Inflammatory macrophage treated with lipopolysaccharide for 4 hours (primary cell): Measurements from ENCODE around the gene MBOAT2.

Experiments
- DNase-seq: peaks from one replicate; pipeline ENCODE4 v3.0.0-alpha.2; 2020

Gene MBOAT2

DNA sequence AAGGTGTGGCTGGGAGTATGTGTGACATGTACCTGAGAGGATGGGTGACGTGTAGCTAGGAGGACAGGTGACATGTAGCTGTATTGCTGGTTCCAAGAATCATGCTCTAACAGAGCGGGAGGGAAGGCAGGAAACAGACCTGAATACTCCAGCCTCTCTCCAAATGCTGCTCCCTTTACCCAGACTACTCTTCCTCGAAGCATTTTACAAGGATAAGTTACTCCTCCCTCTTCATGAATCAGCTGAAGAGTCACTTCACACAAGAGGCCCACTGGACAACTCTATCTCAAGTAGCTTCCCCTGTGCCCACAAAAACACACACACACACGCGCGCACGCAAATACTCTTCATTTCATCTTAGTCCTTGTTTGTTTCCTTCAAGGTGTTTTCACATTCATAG, 113.5 kb downstream of the MBOAT2 start:
- DNase-seq = no peak

DNA sequence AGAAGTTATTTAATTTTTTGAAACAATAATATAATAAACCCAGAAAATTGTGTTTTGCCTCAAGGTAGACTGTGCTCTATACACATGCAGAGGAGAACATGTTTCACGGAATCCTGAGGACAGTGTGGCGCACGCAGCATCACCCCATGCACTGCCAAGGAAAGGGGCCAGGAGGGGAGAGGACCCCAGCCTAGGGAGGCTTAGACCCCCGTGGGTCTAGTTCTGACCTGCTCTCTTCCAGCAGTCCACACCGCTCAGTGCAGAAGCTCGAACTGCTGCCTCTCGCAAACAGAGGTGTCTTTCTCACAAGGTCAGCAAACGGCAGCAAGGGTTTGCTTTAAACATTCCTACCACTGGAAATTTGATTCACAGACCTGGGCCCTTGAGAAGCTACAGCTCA, 114.5 kb downstream of the MBOAT2 start:
- DNase-seq = no peak

DNA sequence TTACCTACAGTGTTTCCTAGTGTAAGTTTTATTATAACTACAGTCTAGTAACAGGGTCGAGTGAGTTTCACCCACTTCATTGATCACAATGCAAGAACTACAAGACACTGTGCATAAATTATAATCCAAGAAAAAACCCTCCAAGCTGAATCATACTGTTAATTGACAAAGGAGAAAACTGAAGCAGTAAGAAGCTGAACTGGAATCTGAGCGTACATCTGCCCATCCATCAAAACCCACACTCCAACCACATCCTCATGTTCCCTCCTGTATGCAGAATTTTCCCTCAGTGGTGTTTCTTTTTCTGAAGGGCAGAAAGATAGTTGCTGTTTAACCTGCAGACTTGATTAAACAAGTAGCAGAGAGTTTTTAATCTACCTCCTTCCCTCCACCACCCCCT, 116.6 kb downstream of the MBOAT2 start:
- no peak for DNase-seq

DNA sequence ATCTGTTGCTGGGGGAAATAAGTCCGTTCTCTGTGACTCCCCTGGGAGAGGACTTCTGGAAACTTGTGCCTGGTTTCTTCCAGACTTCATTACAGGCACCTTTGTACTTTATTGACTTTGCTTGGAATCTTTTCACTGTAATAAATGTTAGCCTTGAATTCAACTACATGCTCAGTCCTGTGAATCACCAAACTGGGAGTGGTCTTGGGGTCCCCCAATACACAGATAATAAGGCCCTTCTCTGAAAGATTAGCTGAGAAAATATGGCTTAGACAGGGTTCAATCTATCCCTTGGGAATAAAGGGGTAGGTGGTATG, 117.3 kb downstream of the MBOAT2 start:
- no peak for DNase-seq

DNA sequence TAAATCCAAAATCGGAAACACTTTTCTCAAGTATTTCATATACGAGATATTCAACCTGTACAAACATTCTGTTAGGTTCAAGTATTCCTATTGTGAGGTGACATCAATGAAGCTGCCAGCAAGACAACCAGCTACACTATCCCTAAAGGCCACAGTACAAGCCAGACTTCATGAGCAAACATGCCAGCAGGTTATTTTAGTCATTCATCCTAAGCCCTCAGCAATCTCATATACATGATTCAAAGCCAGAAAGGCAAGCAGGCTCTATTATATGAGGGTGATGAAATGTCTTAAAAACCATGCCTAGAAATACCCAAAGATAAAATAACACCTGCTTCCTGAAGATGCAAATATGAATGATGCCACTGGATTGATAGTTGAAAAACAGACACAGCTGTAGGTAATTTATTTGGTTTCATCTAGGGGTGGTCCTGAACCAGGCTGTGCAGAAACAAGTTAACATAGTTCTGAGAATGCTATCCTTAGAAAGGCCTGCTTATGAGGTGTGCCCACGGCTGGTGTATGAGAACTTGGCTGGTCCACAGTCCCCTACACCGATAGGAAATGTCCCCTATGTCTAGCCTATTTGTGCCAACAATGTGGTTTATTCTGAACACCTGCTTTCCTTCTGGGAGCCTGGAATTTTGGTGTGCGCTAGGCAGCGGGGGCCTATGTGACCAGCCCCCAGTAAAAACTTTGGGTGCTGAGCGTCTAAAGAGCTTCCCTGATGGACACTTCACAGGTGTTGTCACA, 117.9 kb downstream of the MBOAT2 start:
- DNase-seq = no peak

DNA sequence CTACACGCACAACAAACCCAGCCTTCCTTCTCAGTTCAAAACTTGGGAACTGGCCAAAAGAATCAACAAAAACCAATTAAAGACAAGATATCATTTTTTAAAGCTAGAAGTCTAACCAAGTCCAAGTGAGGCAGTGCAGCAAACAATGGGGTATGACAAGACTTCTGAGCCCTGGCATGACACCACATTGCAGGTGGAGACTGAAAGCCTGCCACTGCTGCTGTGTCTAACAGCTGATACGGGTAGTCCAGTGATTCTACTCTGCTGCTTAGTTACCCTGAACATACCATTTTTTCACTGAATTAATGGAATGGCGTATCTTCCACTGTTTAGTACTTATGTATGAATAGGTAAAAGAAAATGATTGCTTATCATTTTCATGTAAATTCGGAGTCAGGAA, 118.7 kb downstream of the MBOAT2 start:
- DNase-seq = no peak

DNA sequence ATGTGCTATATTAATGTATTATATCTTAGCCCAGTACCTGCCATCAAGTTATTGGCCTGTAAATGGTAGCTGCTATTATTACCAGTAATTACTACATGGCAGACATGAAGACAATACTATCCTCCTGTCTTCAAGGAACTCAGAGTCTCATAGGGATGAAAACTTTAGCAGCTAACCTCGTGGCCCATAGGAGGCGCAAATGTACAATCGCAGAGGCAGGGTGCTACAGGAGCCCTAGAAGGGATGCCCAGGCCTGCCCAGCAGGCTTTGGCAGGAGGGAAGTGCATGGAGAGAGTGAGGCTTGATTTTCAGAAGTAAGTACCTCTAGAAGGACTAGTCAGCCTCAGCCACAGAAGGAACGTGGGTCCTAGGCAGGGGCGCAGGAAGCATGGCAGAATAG, 121.4 kb downstream of the MBOAT2 start:
- DNase-seq = peak; percentile 36

DNA sequence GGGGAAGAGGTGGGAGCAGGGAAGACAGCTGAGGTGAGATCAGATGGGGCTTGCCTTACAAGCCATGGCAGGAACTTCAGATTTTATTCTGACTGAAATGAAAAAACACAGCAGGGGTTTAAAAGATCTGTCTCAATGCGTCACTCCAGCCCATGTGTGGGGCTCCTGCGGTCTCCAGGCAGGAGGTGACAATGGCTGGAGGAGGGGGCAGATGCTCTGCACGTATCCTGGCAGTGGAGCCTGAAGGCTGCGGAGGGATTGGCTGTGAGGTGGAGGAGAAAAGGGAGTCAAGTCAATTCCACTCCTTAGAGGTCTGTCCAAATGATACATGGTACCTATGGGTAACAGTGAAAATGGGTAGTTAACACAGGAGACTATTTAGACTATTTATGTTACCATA, 125.6 kb downstream of the MBOAT2 start:
- DNase-seq = no peak

DNA sequence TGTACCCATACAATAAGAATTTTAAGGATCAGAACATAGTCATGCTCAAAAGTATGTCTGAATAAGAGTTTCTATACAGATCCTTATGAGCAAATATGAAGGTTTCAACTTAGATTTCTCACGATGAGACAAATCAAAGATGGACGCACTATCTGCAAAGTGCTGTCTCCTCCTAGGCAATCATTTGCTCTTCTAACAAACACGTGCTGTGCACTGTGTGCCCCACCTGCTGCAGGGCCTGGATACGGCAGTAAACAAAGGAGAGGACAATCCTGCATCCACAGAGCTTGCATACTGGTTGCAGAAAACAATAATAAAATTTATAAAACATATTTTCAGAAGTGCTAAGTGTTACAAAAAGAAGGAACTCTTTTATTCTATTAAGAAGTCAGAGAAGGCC, 126.2 kb downstream of the MBOAT2 start:
- DNase-seq = no peak

DNA sequence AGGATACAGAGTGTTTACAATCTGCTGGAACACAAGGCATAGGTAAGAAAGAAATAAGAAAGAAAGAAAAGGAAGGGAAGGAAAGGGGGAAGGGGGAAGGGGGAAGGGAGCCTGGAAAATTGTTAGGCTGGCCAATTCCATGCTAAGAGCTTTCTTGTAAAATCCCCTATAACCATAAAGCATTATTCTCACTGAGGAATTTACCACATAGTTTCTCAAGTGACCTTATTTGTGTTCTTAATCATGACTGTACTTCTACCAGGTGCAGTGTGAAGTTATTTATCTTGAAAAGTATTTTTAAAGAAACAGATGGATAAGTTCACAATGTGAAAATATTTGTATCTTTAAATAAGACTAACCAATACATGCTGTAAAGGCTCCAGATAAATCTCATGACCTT, 126.9 kb downstream of the MBOAT2 start:
- DNase-seq = no peak

DNA sequence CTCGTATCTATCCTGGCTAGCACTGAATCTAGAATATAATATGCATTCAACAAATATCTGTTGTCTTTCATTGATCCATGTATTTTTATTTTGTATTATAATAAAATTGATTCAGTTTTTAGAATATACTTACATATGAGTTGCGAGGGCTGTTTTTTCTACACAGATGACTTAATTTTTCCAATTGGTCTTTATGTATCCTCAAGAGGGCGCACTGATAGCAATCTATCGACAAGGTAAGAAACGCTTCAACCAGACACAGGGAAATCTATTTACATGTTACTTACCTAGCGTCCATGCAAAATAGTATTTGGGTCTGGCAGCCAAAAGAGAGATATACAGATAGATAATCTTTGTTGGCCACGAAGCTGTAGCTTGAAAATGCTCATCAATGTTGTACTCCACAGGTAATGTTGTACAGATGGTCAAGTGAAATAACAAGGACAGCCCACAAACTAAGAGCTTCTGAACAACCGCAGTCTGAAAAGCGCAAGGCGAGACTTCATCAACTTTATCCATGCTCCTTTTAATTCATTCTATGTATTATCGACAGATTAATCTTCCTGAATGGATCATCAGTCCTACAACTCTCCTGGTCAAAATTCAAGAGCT, 130.6 kb downstream of the MBOAT2 start:
- peak; percentile 62 for DNase-seq

DNA sequence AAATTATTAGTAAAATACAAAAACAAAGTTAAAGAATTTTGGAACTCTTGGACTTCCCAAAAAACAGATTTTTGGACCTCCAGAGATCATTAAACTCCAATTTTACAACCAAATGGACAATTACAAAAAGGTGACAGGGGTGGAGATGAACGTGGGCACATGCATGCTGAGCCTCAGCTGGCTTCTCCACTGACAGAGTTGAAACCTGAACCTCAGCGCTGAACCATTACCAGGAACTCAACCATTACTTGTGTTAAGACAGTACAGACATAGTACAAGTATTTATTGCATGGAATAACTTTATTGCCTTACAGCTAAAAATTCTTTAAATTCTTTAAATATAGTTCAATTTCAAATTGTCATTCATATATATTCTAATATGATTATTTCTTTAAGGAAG, 133.0 kb downstream of the MBOAT2 start:
- no peak for DNase-seq

DNA sequence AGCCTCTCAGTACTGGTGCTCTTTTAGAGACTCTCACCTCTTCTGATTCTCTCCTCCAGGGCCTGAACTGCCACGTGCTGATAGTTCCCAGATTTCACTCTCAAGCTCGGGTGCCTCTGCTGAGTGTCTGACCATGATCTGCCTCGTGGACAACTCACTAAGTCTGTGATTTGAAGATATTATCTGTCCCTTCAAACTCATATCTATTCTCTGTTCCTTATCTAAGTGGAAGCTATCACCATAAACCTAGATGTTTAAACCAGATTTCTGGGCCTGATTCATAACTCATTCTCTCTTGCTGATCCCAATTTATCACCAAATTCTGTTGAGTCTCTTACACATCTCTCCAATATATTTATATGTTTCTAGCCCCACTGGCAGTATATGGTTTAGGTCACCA, 136.1 kb downstream of the MBOAT2 start:
- DNase-seq = no peak

DNA sequence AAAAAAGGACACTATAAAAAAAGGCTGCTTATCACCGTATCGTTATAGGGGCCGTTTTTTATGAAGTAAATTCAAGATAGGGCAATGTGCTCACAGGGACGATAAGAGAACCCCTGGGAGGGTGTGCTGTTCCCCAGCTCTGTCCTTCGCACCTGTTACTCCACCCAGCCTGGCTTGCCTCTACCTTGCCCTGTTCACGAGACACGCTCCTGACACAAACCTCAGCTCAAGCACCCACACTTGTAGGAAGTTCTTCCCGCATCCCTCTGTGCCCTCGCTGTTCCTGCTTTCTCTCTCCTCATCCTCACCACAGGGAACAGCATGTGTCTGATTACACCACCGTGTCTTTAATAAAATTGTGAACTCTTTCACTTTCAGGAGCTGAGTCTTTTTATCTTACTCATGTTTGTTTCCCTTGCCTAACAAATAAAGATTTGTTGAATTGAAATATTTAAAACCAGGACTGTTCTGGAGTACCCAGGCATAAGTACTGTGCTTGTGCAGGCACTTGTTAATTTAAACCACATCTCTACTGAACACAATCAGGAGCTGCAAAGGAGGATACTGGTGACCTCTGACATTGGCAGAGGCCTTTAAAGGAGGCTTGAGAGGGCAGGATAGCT, 140.0 kb downstream of the MBOAT2 start:
- no peak for DNase-seq

DNA sequence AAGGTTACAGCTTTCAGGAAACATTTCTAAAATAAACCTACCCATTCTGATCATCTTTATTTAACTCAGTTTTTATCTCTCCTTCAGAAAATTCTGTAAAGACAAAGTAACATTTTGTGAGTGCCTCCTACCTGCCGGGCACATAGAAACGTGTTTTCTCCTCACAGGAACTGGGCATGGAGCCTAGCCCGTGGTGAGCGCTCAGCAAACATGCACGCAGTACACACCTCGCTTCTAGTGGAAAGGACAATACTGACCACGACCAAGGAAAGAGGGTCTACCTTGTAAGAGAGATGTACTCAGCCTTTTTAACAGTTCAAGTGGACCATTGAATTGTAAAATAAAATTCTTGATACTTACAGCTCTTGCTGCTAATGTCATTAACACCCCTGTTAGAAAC, 141.3 kb downstream of the MBOAT2 start:
- no peak for DNase-seq

DNA sequence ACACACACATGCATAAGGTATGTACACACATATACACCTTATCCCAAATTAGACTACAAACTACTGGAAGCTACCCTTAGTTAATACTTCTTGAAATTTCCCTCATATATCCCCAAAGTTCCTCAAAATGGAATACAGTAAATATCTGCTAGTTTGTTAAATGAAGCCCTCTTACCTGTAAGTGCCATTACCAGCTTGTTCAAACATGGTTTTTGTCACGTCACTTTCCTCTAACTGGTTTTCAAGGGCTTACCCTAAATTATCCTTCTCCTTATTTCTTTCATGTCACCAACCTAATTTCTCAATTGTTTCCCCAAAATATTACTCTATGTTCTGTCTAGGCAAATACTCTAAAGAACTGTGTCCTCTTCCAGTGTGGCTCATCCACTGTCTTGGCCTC, 141.7 kb downstream of the MBOAT2 start:
- no peak for DNase-seq

DNA sequence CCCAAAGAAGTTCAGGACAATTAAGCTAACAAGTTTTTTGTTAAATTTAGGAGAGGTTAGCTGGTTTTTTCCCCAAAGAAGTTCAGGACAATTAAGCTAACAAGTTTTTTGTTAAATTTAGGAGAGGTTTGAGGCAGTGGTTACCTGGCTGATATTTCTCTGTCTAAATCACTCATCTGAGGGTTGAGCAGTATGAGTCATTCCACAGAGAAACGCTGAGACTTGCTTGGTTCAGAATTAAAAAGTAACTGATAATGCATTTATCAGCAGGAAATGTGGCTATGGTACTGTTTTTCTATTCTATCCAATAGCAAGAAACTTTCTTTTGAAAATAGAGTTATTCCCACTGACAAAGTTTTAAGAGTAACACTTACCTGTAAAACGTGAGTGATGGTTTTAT, 143.2 kb downstream of the MBOAT2 start:
- DNase-seq = no peak

DNA sequence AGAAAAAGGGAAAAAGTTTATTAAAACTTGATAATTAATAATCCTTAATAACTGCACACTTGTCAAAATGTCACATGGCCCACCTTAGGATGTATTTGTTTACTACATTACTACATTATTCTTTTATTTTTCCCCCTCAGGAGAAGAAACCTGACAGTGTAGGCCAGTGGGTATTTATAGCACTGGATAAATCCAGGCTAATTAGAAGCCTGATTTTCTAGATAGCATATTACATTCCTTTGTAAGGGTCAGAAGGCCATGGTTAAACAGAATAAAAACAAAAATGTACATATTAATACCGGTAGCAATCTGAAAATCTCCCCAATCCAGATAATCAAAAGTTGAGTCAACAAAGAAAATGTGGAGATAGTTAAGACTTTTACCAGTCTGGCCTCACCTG, 144.6 kb downstream of the MBOAT2 start:
- no peak for DNase-seq

DNA sequence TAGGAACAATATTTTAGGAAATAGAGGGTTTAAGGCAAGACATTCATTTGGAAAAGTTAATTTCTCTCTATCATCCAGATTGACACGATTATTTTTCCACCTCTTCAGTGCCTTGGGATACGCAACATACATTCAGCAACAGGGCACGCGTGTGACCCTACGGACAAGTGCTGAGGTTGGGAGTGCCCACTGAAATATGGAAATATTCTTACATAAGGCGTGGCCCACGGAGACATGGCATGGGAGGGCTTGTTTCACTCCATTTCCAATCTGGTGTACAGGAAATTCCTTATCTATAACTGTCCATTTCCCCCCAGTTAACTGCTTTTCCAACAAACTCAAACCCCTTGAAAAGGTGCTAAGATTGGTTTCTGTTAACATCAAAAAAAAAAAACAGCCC, 145.2 kb downstream of the MBOAT2 start:
- DNase-seq = no peak

DNA sequence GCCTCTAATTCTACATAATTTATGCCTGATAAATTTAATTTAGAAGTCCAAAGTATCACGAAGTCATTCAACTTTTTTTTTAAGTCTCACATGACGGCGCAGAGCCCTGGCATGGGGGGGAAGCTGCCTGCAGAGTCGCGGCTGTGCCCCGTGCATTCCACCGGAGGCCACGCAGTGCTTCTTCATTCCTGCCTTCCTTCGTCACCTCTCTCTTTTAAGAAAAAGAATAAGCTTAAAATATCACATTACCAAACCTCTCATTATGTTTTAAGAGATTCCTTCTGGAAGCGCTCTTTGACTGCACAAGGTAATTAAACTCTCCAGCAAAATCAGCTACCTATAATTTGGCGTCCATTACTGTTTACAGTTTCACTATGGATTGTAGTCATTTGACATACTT, 145.8 kb downstream of the MBOAT2 start:
- DNase-seq = no peak

DNA sequence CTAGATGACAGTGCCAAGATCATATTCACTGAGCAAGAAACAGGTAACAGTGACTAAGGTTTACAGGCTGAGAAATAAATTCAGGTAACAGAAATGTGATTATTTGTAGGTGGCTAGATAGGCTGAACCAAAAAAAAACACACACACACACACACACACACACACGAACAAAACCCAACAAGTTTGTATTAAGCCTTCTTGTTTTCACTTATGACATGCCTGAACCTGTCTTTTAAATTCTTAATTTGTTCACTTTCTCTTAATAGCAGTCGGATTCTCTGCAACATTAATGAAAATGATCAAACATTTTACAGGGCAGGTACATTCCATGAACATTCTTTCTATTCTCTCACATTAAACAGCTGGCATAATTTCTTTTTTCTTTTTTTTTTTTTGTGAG, 147.3 kb downstream of the MBOAT2 start:
- DNase-seq = no peak

DNA sequence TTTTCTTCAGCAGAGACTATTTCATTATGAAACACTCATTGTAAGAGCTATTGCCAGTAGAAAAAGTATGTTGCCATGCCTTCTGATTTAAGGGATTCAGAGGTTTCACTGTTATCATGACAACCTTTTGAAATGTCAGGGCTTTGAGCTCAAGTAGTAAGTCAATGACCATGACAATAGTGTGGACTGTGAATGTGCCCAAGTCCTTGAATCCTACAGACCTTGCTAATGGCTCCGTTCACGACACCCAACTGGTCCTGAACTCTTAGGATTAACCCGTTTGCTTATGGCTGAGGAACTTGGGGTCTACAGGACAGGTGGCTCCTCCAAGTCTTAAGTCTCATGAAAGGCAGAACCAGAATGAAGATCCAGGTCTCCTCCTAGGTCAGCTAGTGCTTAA, 148.5 kb downstream of the MBOAT2 start:
- no peak for DNase-seq

DNA sequence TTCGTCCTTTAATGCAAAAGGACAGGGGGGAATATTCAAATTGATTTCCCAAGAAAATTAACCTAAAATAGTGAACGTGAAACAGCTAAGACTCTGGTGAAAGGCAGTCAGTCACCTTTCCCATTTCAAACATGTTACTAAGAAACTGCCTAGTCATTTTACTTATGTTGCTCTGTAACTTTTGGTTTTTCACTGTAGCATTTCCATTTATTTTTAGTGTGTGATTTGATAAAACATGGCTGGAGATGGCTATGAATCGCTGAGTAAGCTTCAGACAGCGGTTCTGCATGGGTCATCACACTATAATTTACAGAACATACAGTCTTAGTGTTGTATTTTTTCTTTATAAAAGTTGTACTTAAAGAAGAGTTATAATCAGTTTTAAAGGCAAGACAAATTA, 150.1 kb downstream of the MBOAT2 start:
- DNase-seq = no peak

DNA sequence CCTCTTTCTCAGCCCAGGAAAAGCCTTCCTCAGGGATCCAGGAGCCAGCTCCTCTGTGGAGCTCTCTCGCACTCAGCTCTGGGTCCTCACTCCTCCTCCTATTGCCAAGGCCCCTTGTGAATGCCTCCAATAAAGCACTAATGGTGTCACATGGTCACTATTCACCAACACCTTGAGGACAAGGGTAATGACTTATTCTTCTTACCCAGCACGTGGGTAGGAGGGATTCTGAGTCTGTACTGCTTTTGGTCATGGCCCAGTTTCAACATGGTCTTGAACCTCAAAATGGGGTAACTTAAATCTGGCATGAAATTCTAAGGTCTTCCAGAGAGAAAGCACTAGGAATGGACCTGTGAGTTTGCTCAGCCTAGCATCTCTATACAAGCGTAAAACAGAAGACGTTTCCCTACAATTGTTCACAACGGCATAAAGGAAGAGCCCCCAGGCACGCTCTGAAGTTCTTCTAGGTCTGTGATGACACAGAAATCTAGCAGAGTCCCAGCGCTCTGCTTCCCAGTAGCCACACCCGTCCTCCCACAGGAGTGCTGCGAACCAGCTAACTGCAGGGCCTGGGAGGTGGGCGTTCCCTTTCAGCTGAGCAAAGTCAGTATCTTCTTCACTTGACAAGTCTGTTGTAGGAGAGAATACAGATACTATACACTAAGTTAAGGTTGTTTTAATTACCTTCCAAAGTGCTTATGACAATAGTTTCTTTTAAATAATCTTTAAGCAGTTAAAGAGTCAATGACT, 151.5 kb downstream of the MBOAT2 start:
- DNase-seq = peak; percentile 39
